DMS53 (cell line): ENCODE results near the gene IQSEC1.

Source experiments
- DNase-seq: peaks from one replicate; lab custom pipeline; 2025; lab: John Stamatoyannopoulos, UW

Gene IQSEC1

DNA sequence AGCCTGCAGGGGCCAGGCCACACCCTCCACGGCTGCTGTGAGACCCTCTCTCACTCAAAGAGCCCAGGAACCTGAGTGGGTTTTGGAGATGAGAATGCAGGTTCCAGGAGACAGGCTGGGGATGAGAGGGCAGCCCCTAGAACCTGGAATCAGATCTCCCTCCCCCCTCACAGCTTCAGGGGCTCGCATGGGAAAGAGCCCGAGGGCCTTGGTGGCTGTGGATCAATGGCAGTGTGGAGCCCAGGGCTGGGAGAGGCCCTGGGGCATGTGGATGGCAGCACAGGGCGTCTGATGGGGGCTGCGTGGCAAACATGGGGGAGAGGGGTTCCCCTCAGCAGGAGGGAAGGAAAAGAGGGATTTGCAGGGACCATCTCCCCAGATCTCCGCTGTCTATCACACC, 119.0 kb downstream of the IQSEC1 start:
- DNase-seq = no peak

DNA sequence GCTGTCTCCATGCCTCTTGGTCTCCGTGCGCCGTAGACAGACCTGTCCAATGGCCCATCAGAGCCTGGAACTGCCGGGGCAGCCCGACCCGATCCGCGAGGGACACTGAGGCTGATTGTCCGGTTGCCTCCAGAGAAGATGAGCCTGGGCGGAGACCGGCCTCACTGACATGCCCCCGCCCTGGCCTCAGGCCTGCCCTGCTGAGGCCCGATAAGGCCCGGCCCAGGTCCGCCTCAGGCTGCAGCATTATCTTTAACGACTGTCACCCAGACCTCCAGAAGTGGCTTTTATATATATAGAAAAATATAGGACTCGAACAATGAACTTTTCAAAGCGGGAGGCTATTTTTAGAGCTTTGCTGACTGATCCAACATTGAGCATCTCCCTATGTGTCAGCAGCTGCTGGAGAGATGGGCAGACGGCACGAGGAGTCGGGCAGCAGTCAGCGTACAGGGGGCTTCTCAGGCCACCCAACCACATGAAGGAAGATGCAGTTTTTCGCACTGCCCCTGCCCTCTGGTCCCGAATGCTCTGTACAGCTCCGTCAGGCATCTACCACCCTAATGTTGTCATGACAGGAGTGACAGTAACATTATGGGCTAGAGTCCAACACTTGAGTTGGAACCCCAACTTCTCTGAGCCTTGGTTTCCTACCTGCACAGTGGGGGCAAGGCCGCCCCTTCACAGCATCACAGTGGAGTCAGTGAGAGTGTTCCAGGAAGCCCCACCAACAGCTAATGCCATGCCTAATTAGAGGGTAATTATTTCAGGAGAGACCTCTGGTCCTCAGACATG, 119.8 kb downstream of the IQSEC1 start:
- no peak for DNase-seq

DNA sequence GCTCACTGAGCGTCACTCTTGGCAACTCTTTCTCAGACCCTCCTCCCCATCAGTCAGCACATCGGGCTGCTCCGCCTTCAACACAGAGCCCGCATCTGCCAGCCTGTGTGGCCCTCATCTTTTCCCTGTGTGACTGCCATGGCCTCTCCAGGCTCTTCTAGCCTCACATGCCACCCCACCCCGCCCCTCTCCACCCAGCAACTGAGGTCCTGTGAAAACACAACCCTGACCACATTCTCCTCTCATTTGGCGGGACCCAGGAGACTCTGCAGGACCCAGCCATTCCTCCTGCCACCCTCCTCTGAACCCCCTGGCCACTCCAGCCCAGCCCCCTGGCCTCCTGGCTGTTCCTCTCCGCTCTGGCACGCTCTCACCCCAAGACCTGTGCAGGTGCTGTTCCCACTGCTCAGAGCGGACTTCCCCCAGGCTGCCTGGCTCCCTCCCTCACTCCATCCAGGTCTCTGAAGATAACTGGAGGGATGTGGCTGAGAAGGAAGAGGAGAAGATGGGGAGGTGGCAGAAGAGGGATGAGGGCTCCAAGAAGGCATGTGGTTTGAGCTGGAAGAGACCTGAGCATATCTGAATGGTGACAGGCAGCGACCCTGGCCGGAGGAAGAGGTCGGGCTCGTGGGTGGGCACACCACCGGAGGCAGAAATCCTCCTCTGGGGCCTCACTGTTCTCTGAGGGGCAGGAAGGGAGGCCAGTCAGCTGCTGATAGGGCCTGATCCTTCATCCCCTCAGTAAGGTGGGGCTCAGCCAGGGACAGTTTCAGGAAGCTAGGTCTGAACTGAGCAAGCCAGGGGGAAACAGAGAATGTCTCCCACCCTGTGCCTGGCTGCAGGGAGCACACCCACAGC, 120.7 kb downstream of the IQSEC1 start:
- DNase-seq = no peak

DNA sequence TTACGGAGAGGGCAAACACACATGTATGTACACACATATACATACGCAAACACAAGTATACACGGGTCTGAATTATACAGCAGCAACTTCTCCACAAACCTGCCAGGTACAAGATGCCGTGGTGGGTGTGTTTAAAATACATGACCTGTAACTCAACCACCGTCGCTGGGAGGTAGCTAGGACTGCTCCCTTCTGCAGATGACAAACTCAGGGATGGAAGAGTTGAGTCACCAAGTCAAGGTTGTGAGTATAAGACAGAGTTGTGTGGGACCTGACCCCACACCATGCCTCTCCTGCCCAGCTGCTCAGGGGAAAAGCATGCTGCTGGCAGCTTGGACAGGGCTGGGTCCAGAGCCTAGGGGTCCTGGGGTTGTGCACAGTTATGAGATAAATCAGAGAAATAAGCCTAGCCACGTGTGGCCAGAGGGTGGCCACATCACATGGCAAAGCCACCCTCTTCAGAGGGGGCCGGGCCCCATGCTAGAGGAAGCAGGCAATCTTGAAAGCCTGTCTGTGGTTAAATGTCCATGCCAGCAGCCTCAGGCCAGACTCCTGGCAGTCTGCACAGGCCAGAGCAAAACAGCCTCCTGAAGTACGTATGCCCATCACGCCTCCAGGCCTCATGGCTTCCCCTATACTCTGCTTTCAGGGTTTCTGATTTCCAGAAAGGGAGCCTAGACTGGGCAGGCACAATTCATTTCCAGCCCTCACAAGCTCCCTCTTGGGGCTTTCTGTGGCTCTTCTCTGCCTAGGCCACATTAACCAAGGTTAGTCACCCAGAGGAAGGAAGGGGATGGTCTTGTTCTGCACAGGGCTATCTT, 124.1 kb downstream of the IQSEC1 start:
- DNase-seq = no peak

DNA sequence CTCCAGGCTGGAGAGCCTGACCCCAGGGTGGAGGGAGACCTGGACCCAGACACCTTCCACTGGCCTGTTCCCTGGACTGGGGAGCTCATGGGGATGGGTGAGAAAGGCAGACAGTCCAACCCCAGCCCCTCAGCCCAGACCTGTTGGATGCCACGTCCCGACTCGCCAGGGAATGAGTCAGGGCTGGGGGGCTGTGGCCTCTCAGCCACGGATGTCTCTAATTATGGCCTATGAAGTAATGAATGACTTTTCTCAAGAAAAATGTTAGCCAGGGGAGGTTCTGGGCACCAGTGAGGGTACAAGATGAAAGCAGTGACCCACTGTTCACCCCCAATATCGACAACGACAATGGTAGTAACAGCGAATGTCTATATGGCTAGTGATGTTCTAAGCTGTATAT, 124.9 kb downstream of the IQSEC1 start:
- DNase-seq = no peak

DNA sequence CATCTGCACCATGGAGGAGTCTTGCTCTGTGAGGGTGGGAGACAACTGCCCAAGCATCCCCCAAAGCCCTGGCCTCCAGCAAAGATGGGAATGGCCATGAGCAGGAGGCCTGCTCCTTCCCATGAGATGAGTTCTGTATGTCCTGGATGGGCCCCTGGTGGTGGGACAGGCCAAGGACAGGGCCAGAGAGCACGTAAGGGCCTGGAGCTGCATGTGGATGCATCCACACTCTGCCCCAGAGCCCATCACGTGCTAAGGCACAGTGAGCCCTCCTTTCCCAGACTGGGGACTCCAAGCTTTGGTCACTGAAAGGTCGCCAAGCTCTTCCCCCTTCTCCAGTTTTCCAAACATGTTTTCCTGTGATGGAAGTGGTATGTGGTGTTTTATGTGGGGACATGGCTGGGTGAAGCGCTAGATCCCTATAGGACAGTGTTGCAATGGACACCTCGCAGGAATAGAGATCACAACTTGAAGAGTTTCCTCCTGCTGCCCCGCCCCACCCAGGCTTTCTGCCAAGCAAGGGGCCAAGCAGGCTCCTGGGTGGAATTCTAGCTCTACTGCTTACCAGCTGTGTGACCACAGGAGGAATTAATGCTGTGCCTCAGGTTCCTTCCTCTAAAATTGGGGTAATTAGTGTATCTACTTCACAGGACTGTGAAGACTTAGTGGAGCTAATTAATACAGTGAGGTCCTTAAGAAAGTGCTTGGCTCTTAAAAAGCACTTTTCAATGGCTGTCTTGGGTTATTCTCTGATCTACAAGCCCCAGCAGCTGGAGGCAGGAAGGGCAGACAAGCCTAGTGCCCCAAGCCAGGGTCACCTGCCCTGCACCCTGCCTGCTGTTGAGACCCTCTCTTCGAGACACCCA, 125.5 kb downstream of the IQSEC1 start:
- no peak for DNase-seq

DNA sequence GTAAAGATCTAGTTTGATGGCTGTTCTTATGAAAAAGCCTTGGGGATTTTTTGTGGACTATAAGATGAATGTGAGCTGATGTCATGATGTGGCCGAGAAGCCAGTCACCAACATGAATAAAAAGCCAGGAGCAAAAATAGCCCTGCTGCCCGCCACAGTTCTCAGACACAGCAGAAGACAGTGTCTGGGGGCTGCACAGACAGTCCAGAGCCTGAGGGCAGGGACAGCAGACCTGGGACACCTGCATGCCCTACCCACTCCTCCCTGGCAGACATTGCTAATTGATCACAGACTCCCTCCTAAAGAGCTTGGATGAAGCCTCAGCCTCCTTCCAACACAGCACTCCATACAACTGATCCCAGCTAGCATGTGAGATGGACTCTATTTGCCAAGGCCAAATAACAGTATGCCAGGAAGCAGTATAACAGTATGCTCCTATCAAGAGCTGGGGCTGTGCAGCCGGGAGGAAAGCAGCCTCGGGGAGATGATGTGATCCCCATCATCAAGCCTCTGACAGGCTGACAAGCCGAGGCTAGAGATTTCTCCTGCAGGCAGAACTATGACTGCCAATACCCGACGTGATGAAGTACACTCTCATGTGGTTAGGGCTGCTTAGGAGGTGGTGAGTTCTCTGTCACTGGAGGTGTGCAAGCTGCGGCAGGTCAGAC, 126.4 kb downstream of the IQSEC1 start:
- DNase-seq = no peak

DNA sequence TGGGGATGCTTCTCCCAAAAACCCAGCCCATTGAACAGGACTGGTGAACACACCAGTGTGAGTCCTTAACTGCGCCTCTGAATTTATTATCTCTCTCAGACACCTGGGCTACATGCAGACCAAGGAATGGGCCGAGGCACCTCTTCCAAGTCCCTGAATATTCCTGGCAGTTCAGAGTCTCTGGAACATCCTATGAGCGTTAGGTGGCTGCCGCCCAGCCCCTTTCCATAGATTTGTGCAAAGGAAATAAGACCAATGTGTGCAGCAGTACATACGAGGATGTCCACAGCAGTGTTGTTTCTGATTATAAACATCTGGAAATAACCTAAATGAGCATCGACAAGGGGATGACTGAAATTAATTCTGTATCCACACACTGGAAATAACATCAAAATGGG, 127.0 kb downstream of the IQSEC1 start:
- DNase-seq = no peak

DNA sequence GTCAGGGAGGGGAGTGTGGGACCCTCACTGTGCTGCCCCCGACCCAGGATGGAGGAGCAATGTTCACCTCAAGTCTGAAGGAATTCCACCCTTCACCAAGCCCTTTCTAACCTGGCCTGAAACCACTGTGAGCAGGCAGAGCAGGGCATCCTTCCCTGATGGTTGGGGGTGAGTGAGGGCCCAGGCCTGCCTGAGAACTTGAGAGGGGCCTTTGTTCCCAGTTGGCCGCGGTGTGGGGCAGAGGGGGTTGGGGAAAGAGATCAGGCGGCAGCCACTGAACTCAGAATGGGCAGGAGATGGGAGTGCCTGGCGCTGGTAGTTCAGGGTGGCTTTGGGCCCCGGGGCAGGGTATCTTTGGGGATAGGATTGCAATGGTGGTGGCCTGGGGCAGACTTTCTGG, 128.4 kb downstream of the IQSEC1 start:
- no peak for DNase-seq

DNA sequence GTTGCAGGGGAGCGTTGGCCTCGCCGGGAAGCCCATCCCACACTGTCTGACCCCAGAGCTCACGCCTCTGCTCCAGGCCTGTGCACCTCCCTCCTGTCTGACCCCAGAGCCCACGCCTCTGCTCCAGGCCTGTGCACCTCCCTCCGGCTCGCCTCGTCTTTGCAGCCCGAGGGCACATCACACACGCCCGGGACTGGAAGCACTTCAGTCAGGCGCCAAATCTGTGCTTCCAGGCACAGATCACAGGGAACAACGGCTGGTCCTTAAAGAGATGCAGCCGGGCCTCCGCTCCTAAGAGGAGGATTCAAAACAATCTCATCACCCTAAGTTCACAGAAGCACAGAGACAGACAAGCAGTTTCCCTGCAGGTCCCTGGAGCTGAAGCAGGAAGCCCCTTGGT, 128.8 kb downstream of the IQSEC1 start:
- DNase-seq = no peak

DNA sequence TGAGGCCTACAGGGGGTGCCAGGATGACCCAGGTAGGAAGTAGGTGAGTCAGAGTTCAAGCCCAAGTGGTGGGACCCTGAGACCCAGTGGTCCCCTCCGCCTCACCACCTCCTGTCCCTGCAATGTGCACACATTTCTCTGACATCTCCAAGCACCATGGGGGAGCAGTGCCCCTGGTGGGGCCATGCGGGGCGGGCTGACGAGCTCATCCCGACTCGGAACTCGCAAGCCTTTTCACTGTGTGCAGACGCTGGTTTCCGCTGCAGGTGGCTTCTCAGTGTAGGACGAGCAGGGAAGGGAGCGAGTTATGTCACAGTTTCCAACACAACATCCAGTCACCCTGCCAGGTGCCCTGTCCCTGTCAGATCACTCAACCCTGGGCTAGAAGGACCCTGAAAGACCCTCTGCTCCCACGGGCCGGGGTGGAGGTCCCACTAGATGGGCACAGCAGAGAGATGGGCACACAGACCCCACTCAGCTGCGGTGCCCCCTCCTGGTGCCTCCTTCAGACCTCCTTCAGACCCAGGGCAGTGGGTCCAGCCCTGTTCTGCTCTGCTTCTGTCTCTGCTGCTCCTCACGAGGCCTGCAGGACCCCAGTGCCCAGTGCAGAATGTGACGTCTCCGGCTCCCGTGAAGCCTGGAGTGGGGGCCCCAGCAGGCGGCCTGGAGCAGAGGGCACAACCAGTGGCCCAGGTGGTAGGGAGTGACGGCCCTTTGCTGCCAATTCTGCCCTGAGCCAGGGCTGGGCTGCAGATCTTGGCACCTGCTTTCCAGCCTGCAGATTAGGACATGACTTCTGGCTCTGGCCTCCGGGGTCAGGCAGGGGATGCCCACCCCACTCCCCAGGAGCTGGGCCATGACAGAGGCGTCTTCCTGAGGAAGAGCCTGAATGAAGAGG, 129.9 kb downstream of the IQSEC1 start:
- DNase-seq = no peak

DNA sequence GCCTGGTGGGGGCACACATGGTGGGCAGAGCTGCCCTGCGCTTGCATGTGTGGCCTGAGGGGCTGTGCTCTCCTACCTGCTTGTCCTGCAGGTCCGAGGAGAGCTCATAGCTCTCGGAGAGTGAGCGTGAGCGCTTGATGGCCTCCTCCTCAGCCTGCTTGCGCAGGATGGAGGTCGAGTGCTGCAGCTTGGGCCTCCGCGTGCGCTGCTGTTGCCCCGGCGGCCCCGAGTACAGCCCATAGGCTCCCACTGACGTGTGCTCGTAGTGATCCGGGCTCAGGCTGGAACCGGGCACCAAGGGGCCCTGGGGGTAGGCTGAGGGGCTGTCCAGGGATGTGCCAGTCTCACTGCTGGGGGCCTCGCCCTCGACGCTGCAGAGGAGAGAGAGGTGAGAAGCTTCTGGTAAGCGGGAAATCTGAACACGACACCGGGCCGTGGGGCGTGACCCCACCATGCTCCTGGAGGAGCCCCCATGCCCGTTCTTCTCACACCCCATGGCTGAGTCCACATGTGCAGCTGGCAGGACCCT, 131.7 kb downstream of the IQSEC1 start:
- no peak for DNase-seq

DNA sequence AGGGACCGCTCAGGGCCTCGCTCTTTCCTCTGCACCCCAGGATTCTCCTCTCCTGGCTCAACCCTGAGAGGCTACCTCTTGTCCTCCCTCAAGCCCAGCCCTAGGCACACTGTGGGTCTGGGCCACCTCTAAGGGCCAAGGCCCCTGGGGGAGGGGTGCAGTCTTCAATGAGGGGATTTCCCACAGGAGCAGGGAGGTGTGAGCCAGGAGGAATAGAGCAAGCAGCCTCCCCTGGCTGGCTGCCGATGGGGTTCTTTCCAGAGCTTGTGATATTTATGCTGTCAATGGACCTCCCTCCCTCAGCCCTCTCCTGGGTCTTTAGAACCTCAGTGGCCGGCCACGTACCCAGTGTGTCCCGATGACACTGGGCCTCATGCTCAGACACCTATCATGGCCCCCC, 132.4 kb downstream of the IQSEC1 start:
- no peak for DNase-seq

DNA sequence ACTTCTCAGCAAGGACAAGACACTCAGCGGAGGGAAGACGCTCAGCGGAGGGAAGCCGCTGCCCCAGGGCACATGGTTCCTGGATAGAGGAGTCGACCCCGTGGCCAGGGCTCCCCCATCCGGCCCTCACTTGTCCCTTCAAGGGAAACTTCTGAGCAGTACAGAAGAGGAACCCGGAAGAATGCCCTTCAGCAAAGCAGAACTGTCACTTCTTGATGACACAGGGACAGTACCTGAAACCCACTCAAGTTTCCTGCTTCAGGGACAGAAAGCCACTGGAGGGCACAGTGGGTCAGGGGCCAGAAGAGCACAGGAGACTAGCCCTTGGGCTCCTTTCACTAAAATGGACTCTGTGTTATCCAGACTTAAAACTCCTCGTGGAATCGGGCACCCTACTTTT, 134.1 kb downstream of the IQSEC1 start:
- DNase-seq = no peak

DNA sequence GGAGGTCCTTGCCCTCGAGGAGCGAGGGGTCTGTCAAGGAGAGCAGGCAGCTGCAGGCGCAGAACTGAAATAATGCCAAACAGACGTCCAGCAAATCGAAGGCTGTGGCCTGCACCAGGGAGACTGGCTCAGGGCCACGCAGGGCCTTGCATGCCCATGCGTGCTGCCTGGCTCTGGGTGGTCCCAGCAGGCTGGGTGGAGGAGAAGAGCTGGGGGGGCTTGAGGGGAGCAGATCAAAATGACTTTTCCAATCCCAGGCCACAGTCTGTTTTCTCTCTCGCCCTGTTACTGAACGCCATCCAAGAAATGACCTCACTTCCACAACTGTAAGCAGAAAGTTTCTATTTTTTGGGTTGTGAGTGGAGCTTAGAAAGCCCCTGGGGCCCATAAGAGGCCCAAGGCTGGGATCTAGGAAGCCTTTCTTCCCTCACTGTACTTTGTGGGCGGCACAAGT, 134.9 kb downstream of the IQSEC1 start:
- no peak for DNase-seq

DNA sequence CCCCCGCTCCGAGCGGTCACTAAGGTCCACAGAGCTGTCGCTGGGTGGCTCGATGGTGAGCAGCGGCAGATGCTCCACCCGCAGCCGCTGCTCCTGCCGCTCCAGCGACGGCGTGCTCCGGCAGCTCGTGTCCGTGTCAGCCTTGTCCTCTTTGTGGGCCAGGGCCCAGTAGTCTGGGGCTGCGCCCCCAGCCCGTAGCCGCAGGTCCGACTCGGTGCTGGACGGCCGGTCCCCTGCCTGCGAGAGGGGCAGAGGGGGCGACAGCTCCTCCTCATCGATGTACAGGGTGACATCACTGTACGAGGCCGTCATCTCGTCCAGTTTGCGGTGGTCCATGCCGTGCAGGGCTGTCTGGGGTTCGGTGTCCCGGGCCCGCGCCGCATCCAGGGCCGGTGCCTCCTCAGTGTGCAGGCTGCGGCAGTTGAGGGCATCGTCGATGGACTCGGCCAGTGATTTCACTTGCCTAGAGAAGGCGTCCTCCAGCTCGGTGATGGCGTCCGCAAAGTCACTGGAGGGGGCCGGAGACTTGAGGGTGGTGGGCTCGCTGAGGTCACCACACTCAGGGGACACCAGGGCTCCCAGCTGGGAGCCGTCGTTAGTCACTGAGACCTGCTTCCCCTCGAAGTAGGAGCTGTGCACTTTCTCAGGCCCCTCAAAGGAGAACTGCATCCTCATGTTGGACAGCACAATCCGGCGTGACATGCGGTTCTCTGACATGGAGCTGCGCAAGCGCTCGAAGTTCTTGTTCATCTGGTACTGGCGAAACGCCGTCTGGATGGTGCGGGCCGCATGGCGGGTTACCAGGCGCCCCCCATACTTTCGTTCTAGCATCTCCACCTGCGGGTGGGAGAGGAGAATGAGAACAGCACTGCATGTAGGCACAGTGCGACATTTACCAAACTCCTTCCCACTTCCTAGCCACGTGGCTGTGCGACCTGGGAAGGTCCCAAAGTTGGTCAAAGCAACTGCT, 137.1 kb downstream of the IQSEC1 start:
- no peak for DNase-seq

DNA sequence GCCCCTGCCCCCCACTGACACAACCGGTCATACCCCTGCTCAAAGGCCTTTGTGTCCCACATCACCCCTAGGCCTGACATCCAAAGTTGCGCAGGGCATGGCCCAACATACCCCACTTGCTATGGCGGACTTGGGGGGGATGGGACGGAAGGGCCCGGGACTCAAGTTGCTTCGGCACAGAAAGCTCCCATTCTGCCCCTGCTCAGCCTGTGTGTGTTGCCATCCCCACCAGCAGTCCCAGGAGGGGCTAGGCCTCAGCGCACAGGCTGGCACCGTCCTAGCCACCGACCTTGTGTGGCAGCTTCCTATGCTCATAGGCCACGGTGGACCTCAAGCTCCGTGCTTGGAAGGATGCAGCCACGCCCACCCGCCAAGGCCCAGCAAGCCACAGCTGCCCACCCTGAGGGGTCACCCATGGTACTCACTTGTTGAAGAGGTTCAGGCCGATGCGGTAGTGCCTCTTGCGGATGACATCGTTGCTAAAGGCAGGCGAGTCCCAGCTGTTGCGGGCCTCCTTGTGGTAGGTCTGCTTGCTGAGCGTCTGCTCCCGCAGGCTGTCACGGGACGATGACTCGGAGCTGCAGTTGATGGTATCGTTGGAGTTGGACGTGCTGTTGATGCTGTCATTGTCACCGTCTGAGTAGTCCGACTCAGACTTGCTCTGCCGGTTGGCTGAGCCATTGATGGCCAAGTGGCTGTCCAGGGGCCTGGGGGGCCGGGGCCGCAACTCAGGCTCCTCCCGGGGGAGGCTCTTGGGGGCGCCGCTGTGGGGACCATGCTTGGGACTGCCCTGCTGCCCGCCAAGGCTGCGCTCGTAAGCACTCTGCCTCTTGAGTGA, 138.0 kb downstream of the IQSEC1 start:
- no peak for DNase-seq
